NOMO-1 treated with DMSO at 0.1 percent for 48 hours (cell line): ENCODE measurements around the gene WIPF1.
"Not testable (repeated sequence)": the region's sequence is repeated elsewhere in the genome, so short reads cannot be mapped to it uniquely, and the experiment has no call there.

Experiments used
- DNase-seq: peaks from one replicate; lab custom pipeline; 2025; ENCODE audit not compliant: unreplicated experiment; lab: John Stamatoyannopoulos, UW

The WIPF1 gene

GRCh38 chr2:174573621-174574081 lies 24.0 kb downstream of the WIPF1 start:
- no peak for DNase-seq

- DNase-seq: no peak
Observed at GRCh38 chr2:174572556-174572955, 25.0 kb downstream of the WIPF1 start.

- DNase-seq: no peak
Observed at GRCh38 chr2:174571669-174572323, 25.8 kb downstream of the WIPF1 start.

GRCh38 chr2:174570318-174570958 lies 27.2 kb downstream of the WIPF1 start:
- DNase-seq: no peak

GRCh38 chr2:174569678-174570077 lies 27.9 kb downstream of the WIPF1 start:
- DNase-seq: no peak

- DNase-seq: no peak
Observed at GRCh38 chr2:174568425-174568824, 29.2 kb downstream of the WIPF1 start.

- no peak for DNase-seq
Observed at GRCh38 chr2:174566871-174567270, 30.7 kb downstream of the WIPF1 start.

- DNase-seq: no peak
Observed at GRCh38 chr2:174563530-174564282, 33.9 kb downstream of the WIPF1 start.

- DNase-seq: no peak
Observed at GRCh38 chr2:174561972-174562370, 35.6 kb downstream of the WIPF1 start.

- DNase-seq: no peak
Observed at GRCh38 chr2:174561283-174561971, 36.2 kb downstream of the WIPF1 start.

GRCh38 chr2:174560737-174561136 lies 36.9 kb downstream of the WIPF1 start:
- no peak for DNase-seq

GRCh38 chr2:174555998-174556397 lies 41.6 kb downstream of the WIPF1 start:
- no peak for DNase-seq

GRCh38 chr2:174554529-174555150 lies 43.0 kb downstream of the WIPF1 start:
- no peak for DNase-seq

GRCh38 chr2:174553811-174554493 lies 43.7 kb downstream of the WIPF1 start:
- peak; percentile 63 for DNase-seq

- no peak for DNase-seq
Observed at GRCh38 chr2:174552880-174553279, 44.7 kb downstream of the WIPF1 start.

- no peak for DNase-seq
Observed at GRCh38 chr2:174551697-174552096, 45.9 kb downstream of the WIPF1 start.

GRCh38 chr2:174548646-174549045 lies 49.0 kb downstream of the WIPF1 start:
- not testable (repeated sequence) for DNase-seq

- not testable (repeated sequence) for DNase-seq
Observed at GRCh38 chr2:174548021-174548420, 49.6 kb downstream of the WIPF1 start.

GRCh38 chr2:174546519-174547506 lies 50.8 kb downstream of the WIPF1 start:
- DNase-seq: peak; percentile 3
